Stimulated activated CD4-positive, alpha-beta T cell treated with anti-CD3 and anti-CD28 coated beads, TNF-alpha, amount 100 ng/mL, for 1 hour (primary cell): Measurements from ENCODE around the gene CNIH4.
A peak's percentile ranks its signal among the peaks of the same experiment; 100 is the strongest.
"Not testable (repeated sequence)": the region's sequence is repeated elsewhere in the genome, so short reads cannot be mapped to it uniquely, and the experiment has no call there.

Experiments used
- DNase-seq, 3 donors: peaks; one replicate each; pipeline ENCODE4 v3.0.0-alpha.2; 2020; ENCODE audit warnings: low read depth in 3 of 3, low spot score in 1 of 3

Gene CNIH4

DNA sequence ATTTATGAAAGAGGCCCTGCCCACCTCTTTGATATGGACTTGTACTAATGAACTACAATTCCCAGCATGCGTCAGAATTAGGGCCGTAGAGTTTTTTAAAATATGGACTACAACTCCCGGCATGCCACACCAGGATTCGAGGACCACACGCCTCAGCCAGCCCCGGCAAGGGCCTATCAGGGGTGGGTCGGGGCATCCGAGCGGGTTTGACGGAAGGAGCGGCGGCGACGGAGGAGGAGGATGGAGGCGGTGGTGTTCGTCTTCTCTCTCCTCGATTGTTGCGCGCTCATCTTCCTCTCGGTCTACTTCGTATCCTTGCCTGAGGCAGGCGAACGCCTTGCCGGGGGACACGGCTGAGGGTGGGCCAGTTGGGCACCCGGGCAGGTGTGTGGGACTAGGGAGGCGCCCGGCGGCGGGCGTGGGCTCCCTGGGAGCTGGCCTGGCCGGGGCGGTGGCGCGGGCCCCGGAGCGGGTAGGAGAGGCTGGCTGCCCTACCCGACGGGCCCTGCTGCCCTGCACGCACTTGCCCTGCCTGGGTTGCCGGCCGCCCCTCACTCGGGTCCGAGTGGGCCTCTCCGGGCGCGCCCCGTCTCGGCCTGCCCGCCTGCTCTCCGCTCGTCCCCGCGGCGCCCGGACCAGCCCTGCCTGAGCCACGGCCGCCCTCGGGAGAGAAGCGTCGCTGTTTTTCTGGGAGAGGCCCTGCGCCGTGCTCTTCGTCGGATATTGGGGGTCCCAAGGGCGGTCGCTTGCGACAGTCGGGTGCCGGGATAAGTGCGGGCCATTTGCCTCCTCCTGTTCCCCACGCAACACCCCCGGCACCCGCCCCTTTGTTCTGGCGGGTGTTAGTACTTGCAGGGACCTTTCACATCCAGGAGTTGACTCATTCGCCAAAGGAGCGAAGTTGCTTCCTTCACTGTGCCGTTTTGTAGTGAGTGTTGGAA is at the start of gene CNIH4:
Gene CNIH4 (plus strand): TSS at position 195 of the 941 bp plus-strand sequence. CDS start 46 bp downstream, at position 241.
- DNase-seq = peak; percentile 75 to 80 (median 76)

DNA sequence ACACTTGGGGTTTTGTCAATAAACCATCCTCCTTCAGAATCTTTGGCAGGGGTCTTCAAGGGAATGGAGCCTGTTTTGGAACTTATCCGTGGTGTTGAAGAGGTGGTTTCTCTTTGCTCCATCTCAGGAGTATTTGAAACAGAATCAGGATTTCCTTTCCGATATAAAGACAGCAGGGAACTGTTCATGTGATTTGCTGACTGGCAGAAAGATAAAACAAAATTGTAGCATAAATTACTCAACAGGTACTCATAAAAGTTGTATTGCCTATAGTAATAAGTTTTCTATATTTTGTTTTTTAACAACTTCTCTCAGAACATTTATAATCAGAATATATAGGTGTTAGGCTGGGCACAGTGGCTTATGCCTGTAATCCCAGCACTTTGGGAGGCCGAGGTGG is 48.6 kb upstream of the CNIH4 start:
- DNase-seq = no peak

DNA sequence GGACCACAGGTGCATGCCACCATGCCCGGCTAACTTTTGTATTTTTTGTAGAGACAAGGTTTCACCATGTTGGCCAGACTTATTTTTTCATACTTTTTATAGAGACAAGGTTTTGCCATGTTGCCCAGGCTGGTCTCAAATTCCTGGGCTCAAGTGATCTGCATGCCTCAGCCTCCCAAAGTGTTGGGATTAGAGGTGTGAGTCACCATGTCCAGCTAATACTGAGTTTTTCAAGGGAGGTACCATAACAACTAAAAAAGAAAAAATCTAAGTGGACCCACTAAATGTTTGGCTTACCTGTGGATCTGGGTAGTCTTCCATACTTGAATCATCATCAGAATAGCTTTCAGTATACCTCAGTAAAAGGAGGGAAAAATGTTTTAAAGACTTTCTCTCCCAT is 45.2 kb upstream of the CNIH4 start:
- not testable (repeated sequence) for DNase-seq

DNA sequence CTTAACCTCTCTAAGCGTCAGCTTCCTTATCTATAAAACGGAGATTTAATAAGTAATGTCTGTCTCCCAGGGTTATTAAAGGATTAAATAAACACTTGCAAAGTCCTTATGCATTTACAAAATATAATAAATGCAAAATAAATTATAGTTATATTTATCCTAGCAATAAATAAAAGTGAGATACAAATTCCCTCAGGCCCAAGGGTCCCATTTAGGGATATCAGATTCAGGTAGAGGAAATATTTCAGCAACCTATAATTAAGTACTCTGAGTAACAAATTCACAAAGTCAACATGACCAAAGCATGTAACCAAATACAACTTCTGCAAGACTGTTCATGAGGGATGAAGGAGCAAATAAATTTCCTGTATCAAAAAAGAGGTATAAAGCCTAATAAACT is 44.7 kb upstream of the CNIH4 start:
- DNase-seq = no peak

DNA sequence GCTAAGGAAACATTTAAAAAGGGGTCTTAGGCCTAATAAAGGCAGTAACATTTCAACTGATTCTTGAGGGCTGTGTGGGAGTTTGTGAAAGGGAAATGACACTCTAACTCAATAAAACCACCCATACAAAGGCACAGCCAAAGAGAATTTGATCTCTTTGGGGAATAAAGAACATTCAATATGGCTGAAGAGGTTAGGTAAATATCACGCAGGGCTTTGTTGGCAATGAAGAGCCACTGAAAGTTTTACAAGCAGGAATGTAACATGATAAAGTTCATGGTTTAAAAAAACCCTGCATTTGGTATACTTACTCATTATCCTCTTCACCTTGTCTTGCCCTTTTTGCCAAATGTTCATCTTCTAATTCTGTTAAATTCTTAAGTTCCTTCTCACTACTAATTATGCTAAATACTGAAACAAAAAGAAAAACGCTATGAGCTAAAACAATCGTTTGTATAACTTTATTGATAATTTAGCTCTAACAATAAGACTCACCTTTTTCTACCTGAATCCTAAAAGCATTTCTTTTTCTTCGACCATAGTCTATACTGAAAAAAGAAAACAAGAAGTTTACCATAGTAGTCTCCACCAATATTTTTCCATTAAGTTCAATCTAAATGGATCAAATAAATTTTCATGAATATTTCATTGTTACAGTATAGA is 39.2 kb upstream of the CNIH4 start:
- DNase-seq = no peak

DNA sequence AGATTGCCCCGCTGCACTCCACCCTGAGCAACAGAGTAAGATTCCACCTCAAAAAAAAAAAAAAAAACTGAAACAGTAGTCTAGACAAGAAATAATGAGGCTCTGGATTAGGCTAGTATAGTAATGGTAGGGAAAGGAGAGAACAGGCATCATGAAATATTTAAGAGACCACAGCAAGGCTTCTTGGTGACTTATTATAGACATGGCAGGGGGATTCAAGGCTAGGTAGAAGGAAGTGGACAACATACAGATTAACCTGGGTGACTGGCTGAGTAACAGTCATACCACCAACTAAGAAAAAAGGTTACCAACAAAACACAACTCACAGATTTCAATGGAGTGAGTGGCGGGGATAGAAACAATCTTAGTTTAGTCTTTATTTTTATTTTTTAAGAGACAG is 35.0 kb upstream of the CNIH4 start:
- DNase-seq = no peak

DNA sequence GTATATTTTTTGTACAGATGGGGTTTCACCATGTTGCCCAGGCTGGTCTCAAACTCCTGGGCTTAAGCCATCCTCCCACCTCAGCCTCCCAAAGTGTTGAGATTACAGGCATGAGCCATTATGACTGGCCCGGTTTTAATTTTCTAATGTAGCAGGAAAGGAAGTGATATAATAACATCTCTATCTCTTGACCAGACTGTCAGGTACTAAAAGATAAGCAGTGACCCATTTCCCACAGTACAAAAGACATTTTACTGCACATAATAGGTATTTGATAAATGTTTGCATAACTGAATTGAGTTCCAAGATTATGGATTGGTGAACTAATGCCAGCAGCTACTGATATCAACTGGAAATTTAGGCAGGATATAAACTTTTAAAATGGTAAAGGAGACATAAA is 30.7 kb upstream of the CNIH4 start:
- no peak for DNase-seq

DNA sequence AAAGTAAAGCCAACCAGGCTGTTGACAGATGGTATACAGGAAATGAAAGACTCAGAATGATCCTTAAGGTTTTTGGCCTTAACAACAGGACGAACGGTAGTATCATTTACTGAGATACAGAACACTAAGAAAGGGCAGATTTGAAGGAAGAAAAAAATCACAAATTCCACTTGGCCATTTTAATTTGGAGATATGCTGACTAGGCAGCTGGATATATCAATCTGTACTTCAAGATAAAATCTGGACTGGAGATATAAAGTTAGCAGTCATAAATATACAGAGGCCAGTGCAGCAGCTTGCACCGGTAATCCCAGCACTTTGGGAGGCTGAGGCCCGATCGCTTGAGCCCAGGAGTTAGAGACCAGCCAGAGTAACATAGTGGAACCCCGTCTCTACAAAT is 28.0 kb upstream of the CNIH4 start:
- no peak for DNase-seq

DNA sequence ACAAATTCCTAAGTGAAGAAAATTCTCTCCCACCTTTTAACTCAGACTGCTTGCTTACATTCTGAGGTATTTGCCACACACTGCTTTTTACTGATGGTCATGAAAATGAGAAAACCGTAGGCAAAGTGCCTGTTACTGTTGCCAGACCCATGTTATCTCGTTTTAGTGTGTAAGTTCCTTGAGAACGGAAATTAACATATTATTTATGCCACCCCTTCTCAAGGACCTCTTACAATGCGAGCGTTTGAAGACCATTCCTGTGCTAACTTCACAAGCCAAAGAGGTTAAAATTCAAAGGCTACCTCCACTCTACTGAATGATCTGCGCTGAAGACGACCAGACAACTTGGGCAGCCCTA is 27.2 kb upstream of the CNIH4 start:
- DNase-seq = no peak

DNA sequence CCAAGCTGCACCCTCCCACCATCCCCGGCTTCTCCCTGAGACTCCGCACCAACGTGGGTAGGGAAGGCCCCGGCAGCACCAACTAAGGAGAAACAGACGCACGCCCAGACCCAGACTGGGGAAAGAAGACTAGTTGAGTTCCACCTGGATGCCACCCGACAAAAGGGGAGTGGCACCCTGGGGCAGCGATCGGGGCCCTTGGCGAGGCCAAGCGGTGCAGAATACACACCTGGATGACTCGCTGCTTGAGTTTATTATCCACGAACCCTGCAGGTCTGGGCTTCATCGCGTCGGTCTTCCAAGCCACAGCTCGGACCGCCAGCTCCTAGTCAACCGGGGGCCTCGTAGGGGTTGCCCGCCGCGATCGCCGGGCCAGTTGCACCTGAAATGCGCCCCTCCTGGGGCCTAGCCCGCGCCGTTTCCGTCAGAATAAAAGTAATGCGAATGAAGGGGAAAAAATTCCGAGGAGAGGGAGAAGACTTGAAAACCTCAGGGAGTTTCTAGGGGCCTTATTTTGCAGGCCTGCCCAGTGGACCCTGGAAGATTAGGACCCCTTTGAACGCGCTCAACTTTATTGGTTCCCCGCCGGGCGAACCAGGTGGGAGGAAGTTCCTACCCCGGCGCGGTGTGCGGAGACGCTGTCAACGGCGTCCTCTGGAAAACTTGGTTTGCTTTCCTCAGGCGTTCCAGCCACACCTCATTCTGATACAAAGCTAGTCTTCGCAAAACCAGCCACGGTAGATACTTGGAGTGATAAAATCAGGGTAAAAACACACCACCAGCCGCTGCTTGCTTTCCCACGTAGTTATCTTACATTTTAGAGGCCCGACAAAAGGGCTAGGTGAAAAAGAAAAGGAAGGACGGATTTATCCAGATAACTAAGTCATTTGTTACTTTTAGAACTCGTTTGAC is 26.6 kb upstream of the CNIH4 start, which contains the start of gene NVL:
Gene NVL (minus strand): TSS at position 331 of the 912 bp plus-strand sequence. CDS start 45 bp downstream, at position 286.
- peak; percentile 54 to 68 (median 63) for DNase-seq

DNA sequence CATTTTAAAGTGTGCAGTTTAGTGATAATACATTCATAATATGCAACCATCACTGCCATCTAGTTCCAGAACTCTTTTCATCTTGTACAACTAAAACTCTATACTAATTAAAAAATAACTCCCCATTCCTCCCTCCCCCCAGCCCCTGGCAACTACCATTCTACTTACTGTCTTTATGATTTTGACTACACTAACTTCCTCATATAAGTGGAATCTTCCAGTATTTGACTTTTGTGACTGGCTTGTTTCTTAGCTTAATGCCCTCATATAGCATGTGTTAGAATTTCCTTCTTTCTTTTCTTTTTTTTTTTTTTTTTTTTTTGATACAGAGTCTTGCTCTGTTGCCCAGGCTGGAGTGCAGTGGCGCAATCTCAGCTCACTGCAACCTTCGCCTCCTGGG is 25.4 kb upstream of the CNIH4 start:
- DNase-seq = no peak

DNA sequence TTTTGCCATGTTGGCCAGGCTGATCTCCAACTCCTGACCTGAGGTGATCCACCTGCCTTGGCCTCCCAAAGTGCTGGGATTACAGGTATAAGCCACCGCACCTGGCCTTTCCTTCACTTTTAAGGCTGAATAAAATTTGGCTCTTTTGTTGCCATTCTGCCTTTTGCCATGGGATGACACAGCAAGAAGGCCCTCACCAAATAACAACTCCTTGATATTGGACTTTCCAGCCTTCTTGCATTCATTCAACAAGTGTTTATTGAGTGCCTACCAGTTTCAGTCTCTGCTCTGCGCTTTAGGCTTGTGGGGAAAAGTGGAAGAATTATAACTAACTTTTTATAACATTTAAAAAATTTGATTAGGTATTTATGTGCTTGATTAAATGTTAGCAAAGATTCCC is 24.9 kb upstream of the CNIH4 start:
- DNase-seq = no peak

DNA sequence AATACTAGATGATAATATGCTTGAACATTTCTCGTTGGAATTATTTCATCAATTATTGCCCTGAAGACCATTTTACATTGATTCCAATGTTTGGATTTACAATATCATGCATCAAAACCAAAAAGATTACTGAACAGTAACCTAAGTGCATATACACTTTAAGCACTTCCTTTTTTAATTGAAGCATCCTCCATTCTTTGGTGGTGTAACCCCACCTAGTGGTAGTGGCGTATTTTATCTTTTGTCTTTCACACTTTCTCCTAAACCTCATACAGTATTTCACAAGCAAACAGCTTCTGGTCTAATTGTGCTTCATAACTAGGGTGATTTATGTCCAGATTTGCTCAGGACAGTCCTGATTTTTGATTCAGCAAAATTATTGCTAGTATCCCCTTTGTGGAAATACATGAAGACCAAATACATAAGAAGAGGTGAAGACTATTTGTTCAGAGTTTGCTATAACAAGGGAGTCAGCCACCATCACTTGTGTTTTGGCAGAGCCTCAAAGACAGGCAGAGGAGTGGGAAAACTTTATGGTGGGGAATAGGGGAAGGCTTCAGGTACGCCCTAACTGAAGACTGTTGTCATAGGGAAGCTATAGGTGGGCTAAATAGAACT is 23.3 kb upstream of the CNIH4 start:
- DNase-seq = no peak

DNA sequence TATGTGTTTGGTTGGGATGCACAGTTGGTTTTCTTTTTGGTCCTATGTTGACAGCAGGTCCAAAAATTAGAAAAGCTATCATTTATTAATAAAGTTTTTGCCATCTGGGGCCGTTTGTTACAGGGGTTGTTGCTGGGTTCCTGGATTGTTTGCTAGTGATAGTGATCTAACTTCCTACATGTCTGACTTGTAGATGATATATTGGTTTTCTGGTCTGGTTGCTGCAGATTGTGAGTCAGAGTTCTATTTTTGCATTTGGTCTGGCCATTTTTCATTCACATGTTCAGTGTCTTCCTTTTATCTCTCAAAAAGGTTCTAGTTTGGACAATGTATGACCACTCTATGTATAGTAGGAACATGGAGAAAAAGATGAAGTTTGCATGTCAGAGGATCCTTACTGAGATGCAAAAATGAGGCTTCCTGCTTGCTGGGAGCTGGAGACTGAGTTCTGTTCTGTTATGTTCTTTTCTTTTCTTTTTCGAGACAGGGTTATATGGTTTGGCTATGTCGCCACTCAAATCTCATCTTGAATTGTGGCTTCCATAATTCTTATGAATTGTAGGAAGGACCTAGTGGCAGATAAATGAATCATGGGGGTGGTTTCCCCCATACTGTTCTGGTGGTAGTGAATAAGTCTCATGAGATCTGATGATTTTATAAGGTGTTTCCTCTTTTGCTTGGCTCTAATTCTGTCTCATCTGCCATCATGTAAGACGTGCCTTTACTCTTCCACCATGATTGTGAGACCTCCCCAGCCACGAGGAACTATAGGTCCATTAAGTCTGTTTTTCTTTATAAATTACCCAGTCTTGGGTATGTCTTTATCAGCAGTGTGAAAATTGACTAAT is 22.5 kb upstream of the CNIH4 start:
- no peak for DNase-seq

DNA sequence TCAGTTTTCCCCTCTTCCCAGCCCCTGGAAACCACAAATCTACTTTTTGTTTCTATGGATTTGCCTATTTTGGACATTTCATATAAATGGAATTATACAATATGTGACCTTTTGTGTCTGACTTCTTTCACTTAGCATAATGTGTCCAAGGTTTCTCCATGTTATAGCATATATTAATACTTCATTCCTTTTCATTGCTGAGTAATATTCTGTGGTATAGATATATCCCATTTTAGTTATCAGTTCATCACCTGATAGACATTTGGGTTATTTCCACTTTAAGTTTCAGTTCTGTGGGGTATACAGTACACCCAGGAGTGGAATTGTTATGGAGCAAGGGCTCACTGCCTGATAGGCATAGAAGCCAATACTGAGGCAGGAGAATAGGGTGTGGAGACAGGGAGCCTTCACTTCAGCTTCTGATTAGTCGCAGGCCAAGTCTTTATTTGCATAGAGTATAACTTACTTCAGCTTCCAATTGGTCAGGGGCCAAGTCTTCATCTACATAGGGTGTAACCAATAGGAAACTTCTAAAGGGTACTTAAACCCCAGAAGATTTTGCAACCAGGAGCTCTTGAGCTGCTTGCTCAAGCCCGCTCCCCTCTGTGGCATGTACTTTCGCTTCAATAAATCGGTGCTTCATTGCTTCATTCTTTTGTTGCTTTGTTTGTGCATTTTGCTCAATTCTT is 18.4 kb upstream of the CNIH4 start:
- no peak for DNase-seq

DNA sequence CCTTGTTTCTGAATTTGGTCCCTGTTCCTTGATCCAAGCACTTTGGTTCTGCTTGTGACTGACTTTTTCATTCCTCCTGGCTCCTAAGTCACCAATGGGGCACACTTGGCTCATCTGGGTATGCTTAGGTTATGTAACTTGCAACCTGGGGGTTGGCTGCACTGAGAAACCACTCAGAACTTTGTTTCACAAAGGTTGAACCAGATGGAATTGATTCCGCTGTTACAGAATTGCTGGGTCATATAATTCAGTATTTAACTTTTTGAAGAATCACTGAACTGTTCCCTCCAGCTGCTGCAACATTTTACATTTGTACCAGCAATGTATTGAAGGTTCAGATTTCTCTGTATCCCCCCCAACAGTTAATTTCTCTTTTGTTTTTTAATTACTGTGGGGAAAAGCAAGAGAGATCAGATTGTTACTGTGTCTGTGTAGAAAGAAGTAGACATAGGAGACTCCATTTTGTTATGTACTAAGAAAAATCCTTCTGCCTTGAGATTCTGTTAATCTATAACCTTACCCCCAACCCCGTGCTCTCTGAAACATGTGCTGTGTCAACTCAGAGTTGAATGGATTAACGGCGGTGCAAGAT is 17.1 kb upstream of the CNIH4 start:
- DNase-seq = no peak

DNA sequence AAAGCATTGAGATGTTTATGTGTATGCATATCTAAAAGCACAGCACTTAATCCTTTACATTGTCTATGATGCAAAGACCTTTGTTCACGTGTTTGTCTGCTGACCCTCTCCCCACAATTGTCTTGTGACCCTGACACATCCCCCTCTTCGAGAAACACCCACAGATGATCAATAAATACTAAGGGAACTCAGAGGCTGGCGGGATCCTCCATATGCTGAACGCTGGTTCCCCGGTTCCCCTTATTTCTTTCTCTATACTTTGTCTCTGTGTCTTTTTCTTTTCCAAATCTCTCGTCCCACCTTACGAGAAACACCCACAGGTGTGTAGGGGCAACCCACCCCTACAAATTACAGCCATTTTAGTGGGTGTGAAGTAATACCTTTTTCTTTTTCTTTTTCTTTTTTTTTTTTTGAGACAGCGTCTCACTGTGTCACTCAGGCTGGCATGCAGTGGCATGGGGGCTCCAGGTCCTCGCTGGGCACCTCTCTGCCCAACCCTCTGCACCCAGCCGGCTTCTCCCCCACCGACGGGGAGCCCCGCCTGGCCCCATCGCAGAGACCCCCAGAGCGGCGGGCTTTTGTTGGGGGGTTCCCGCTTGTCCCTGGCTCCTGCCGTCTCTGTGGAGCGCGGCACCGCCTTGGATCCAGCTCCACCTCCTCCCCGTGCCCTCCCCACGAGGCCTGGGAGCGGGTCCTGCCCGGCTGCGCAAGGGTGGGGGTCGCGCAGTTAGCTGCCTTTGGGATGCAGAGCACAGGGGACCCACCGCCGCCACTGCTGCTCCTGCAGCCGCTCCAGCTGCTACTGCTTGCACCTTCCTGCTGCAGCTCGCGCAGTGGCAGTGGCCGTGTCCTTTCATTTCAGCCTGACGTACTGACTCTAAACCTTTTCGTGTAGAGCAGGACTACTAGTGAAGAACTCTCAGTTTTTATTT is 16.0 kb upstream of the CNIH4 start:
- peak in 1 of 3 donors; percentile 8 for DNase-seq

DNA sequence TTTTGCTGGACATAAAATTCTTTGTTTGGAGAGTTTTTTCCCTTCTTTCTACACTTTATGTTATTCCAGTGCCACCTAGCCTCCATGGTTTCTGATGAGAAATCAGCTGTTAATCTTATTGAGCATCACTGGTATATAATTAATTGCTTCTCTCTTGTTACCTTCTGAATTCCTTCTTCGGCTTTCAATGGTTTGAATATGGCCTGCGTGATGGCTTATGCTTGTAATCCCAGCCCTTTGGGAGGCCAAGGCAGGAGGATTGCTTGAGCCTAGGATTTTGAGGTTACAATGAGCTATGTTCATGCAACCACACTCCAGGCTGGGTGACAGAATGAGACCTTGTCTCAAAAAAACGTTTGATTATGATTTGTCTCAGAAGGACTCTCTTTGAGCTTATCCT is 13.0 kb upstream of the CNIH4 start:
- DNase-seq = no peak
